ENCODE data around the gene INKA1. TPM values are rescaled to one million over a fixed set of nuclear protein-coding genes. Genes with fewer than 3 reads are reported as not detected.

The INKA1 gene
- total and polyA plus RNA-seq, 9 of the 15 experiments (the other 6 are each of a cell fraction or from before 2014, with no cell fraction given), result 0.55 to 13.9 (median 6.7) TPM

GRCh38 chr3:49826016-49826415 lies 23.0 kb downstream of the INKA1 start:
- H3K4me2 ChIP-seq (ENCODE audit: insufficient read depth, low read length), result no peak overlapping the region
- intact Hi-C loops (cut with micrococcal nuclease) (no loop called here), in situ Hi-C loops (cut with MboI) (no loop called here)
- H3K4me3 ChIP-seq, result no peak overlapping the region
- no peaks in the 10 kb centered on the region for H3K4me1 ChIP-seq (replicated peaks in 1 of 2; ENCODE audit: control insufficient read depth in 2 of 2, insufficient read depth in 2 of 2, low read length in 2 of 2)
- H3K9me3 ChIP-seq (replicated peaks; ENCODE audit: control insufficient read depth, insufficient read depth, low read depth, low read length), result no peaks in the 10 kb centered on the region
- ATAC-seq (no peak), DNase-seq (ENCODE audit: extremely low read depth in 1 of 4, low spot score in 3 of 4) (no peak), FAIRE-seq (no peak)
- ChIA-PET POLR2A (interaction anchor here (0.6 to 1.1 kb wide), 3 partner anchors 9 to 20 kb away, joined by 3 to 4 read pairs (median 4); no protein-coding TSS in a partner anchor), CTCF (ENCODE audit: low intra/inter-chr PET ratio) (no interaction called here)
- TF ChIP-seq KHSRP (IDR thresholded peaks at IDR 0.05) (no peak), SAP30 (IDR thresholded peaks at IDR 0.05; ENCODE audit: borderline replicate concordance, insufficient read depth, low read depth, low read length, poor library complexity, severe bottlenecking) (no peak), ZNF507 (tag; conservative IDR thresholded peaks at IDR 0.05) (no peak), HMG20B (CRISPR knock-in tag; IDR thresholded peaks at IDR 0.05) (no peak), HINFP (tag; conservative IDR thresholded peaks at IDR 0.05; ENCODE audit: low read depth) (no peak), ZNF274 (IDR thresholded peaks at IDR 0.05; ENCODE audit: borderline replicate concordance, low read depth, low read length) (no peak), PRDM10 (IDR thresholded peaks at IDR 0.05; ENCODE audit: partially characterized antibody) (no peak), ZNF551 (CRISPR knock-in tag; IDR thresholded peaks at IDR 0.05) (no peak), NR2C2 (CRISPR knock-in tag; IDR thresholded peaks at IDR 0.05) (no peak), NR2C2 (tag; IDR thresholded peaks at IDR 0.05) (no peak), ZKSCAN1 (IDR thresholded peaks at IDR 0.05; ENCODE audit: low read depth, low read length) (no peak), ARHGAP35 (IDR thresholded peaks at IDR 0.05; ENCODE audit: partially characterized antibody) (no peak), ETS1 (conservative IDR thresholded peaks at IDR 0.05; ENCODE audit: control insufficient read depth, low read depth, low read length) (no peak), ZC3H11A (IDR thresholded peaks at IDR 0.05; ENCODE audit: low read depth, low read length) (no peak), HLTF (IDR thresholded peaks at IDR 0.05) (no peak), ZNF589 (CRISPR knock-in tag; IDR thresholded peaks at IDR 0.05; ENCODE audit: low read depth) (no peak)
- BruUV-seq (replicated peaks), result no TSS peak
- no peaks in the 10 kb centered on the region for H3K9me1 ChIP-seq (ENCODE audit: control insufficient read depth, insufficient read depth, low read length)
- H3K9ac ChIP-seq (ENCODE audit: insufficient read depth in 1 of 2, low read depth in 2 of 2, low read length in 2 of 2), result no peak overlapping the region
- H4K20me1 ChIP-seq (replicated peaks; ENCODE audit: control insufficient read depth, insufficient read depth, low read length), result no peaks in the 10 kb centered on the region
- H3K27ac ChIP-seq (ENCODE audit: extremely low read depth, low read depth, low read length), result no peak overlapping the region
- 53% methylated on average over 6 of the region's 6 CpGs for WGBS (ENCODE audit: insufficient coverage, low coverage, missing lambda C conversion rate)
- H2AFZ ChIP-seq (ENCODE audit: low read depth, low read length), result no peak overlapping the region
- peaks cover 26% of the 10 kb centered on the region; the same call in 1 of the 3 replicates for H3K36me3 ChIP-seq (ENCODE audit: control insufficient read depth, insufficient read depth, low read length)
- no peaks in the 10 kb centered on the region for H3K27me3 ChIP-seq (ENCODE audit: control insufficient read depth in 2 of 2, insufficient read depth in 2 of 2, low read length in 2 of 2)
- H3K79me2 ChIP-seq (ENCODE audit: control insufficient read depth, insufficient read depth, low read length), result no peaks in the 10 kb centered on the region

All from K562 (cell line).